ENCODE results near the gene BCAS1. TPM values are rescaled to one million over a fixed set of nuclear protein-coding genes. Genes with fewer than 3 reads are reported as not detected.
A peak's percentile ranks its signal among the peaks of the same experiment; 100 is the strongest.

Gene BCAS1
- total and polyA plus RNA-seq, 12 donors, result 0.03 TPM; not detected in 11

- Histone ChIP-seq H3K36me3 (no peaks in the 10 kb centered on the region), H3K27ac (peak overlapping the region; percentile 65 to 97 (median 89)), H3K27me3 (no peaks in the 10 kb centered on the region), H3K9me3 (no peaks in the 10 kb centered on the region), H3K4me1 (peaks cover 5 to 47% (median 33%) of the 10 kb centered on the region in 9 donors), H3K4me3 (peak overlapping the region; percentile 50 to 76 (median 64))
- WGBS, 2 donors, result 0 to 1% methylated on average over 24 of the region's 24 CpGs
- intact Hi-C loops (cut with DNase I), result loop anchor here in 8 of 10 donors (1.0 to 10.0 kb wide), 9 partner anchors 21 to 338 kb away; partner anchors contain the start of gene ZNF217 (in 1 of the 8)
- peak; percentile 84 to 93 (median 92) for TF ChIP-seq CTCF (IDR thresholded peaks at IDR 0.05)
- DNase-seq, result peak; percentile 96 to 98
- peak; percentile 87 to 96 (median 92) for ATAC-seq
Observed at GRCh38 chr20:53915446-53916172, 154.8 kb downstream of the BCAS1 start.

- Histone ChIP-seq H3K4me3 (peak overlapping the region; percentile 50 to 76 (median 64)), H3K27me3 (no peaks in the 10 kb centered on the region), H3K9me3 (no peaks in the 10 kb centered on the region), H3K27ac (peak overlapping the region; percentile 65 to 97 (median 89)), H3K4me1 (peaks cover 5 to 54% (median 33%) of the 10 kb centered on the region in 9 donors), H3K36me3 (no peaks in the 10 kb centered on the region)
- ATAC-seq (peak in 4 of 8 donors; percentile 2 to 15 (median 9)), DNase-seq (no peak)
- WGBS, 2 donors, result 28 to 36% methylated on average over 6 of the region's 6 CpGs
- intact Hi-C loops (cut with DNase I), result loop anchor here in 8 of 10 donors (1.0 to 10.0 kb wide), 8 partner anchors 43 to 338 kb away; partner anchors contain the start of gene ZNF217 (in 1 of the 8)
- TF ChIP-seq CTCF (IDR thresholded peaks at IDR 0.05), result peak in 1 of 9 donors; percentile 10
Observed at GRCh38 chr20:53914781-53915445, 155.5 kb downstream of the BCAS1 start.

- intact Hi-C loops (cut with DNase I), result loop anchor here in 7 of 10 donors (1.0 to 10.0 kb wide), 4 partner anchors 42 to 335 kb away; no protein-coding TSS in a partner anchor
- Histone ChIP-seq H3K27ac (peak overlapping the region in 8 of 10 donors; percentile 81 to 97 (median 91)), H3K36me3 (no peaks in the 10 kb centered on the region), H3K4me3 (peak overlapping the region in 2 of 10 donors; percentile 63 to 66), H3K27me3 (no peaks in the 10 kb centered on the region), H3K4me1 (peaks cover 5 to 61% (median 33%) of the 10 kb centered on the region in 9 donors), H3K9me3 (no peaks in the 10 kb centered on the region)
- TF ChIP-seq CTCF (IDR thresholded peaks at IDR 0.05), result no peak
- WGBS, 2 donors, result 46 to 57% methylated on average over 9 of the region's 9 CpGs
- DNase-seq (no peak), ATAC-seq (no peak)
Observed at GRCh38 chr20:53914091-53914780, 156.2 kb downstream of the BCAS1 start.

GRCh38 chr20:53911301-53911700 lies 159.1 kb downstream of the BCAS1 start:
- Histone ChIP-seq H3K36me3 (no peaks in the 10 kb centered on the region), H3K4me3 (no peak overlapping the region), H3K27me3 (no peaks in the 10 kb centered on the region), H3K9me3 (no peaks in the 10 kb centered on the region), H3K4me1 (peaks cover 0 to 64% (median 13%) of the 10 kb centered on the region in 9 donors), H3K27ac (no peak overlapping the region)
- 85 to 99% methylated on average over 6 of the region's 6 CpGs for WGBS, 2 donors
- TF ChIP-seq CTCF (IDR thresholded peaks at IDR 0.05), result no peak
- no peak for ATAC-seq
- intact Hi-C loops (cut with DNase I), result loop anchor here in 2 of 10 donors (5.0 to 10.0 kb wide), 2 partner anchors 39 to 166 kb away; no protein-coding TSS in a partner anchor
- no peak for DNase-seq
